ENCODE measurements around the gene CAD. TPM values are rescaled to one million over a fixed set of nuclear protein-coding genes. Genes with fewer than 3 reads are reported as not detected.

CAD gene
- total RNA-seq, 4 donors from 2014 or later, result 2.7 to 10.2 (median 7.1) TPM

- intact Hi-C loops (cut with DNase I; ENCODE audit: low total_unique reads) (no loop called here), in situ Hi-C loops (cut with MboI; ENCODE audit: low sequenced_read_pairs in 4 of 4) (loop anchor here in 1 of 4 donors (25.0 kb wide), 1 partner anchor 241 kb away; the partner anchor contains the start of gene MAPRE3)
- no peak for ATAC-seq
- Histone ChIP-seq H3K27me3 (no peaks in the 10 kb centered on the region), H3K27ac (no peak overlapping the region), H3K9me3 (no peaks in the 10 kb centered on the region), H3K4me3 (no peak overlapping the region), H3K4me1 (no peaks in the 10 kb centered on the region), H3K36me3 (peaks cover 0 to 83% of the 10 kb centered on the region in 2 donors)
- TF ChIP-seq POLR2A (IDR thresholded peaks at IDR 0.05) (no peak), CTCF (IDR thresholded peaks at IDR 0.05 in 4 of 5, conservative IDR thresholded peaks at IDR 0.05 in 1 of 5) (no peak)
- DNase-seq, result no peak
These were observed 13.4 kb upstream of the CAD start for GRCh38 chr2:27203741-27204140.

- Histone ChIP-seq H3K4me3 (no peak overlapping the region), H3K4me1 (no peaks in the 10 kb centered on the region), H3K27ac (no peak overlapping the region), H3K9me3 (no peaks in the 10 kb centered on the region), H3K36me3 (peaks cover 0 to 90% of the 10 kb centered on the region in 2 donors), H3K27me3 (no peaks in the 10 kb centered on the region)
- TF ChIP-seq POLR2A (IDR thresholded peaks at IDR 0.05) (no peak), CTCF (IDR thresholded peaks at IDR 0.05 in 4 of 5, conservative IDR thresholded peaks at IDR 0.05 in 1 of 5) (no peak)
- DNase-seq (no peak), ATAC-seq (no peak)
- in situ Hi-C loops (cut with MboI; ENCODE audit: low sequenced_read_pairs in 4 of 4), result loop anchor here in 1 of 4 donors (25.0 kb wide), 1 partner anchor 242 kb away; the partner anchor contains the start of gene MAPRE3
- intact Hi-C loops (cut with DNase I; ENCODE audit: low total_unique reads), result no loop called here
These were observed 12.6 kb upstream of the CAD start for GRCh38 chr2:27204566-27204965.

- no peak overlapping the region for H3K4me3 ChIP-seq
- no peak overlapping the region for H3K27ac ChIP-seq
- H3K36me3 ChIP-seq, result peaks cover 0 to 87% of the 10 kb centered on the region in 2 donors
- no peak for DNase-seq
- intact Hi-C loops (cut with DNase I; ENCODE audit: low total_unique reads), result no loop called here
- no peak for TF ChIP-seq CTCF (IDR thresholded peaks at IDR 0.05 in 4 of 5, conservative IDR thresholded peaks at IDR 0.05 in 1 of 5)
- TF ChIP-seq POLR2A (IDR thresholded peaks at IDR 0.05), result no peak
- in situ Hi-C loops (cut with MboI; ENCODE audit: low sequenced_read_pairs in 4 of 4), result loop anchor here in 1 of 4 donors (25.0 kb wide), 1 partner anchor 243 kb away; the partner anchor contains the start of gene MAPRE3
- no peaks in the 10 kb centered on the region for H3K27me3 ChIP-seq
- no peak for ATAC-seq
- H3K9me3 ChIP-seq, result no peaks in the 10 kb centered on the region
- H3K4me1 ChIP-seq, result no peaks in the 10 kb centered on the region
These were observed 12.0 kb upstream of the CAD start for GRCh38 chr2:27205206-27205605.

- no peak overlapping the region for H3K27ac ChIP-seq
- DNase-seq (no peak), ATAC-seq (no peak)
- peaks cover 4 to 5% of the 10 kb centered on the region in 2 donors for H3K4me1 ChIP-seq
- peaks cover 0 to 78% of the 10 kb centered on the region in 2 donors for H3K36me3 ChIP-seq
- in situ Hi-C loops (cut with MboI; ENCODE audit: low sequenced_read_pairs in 4 of 4), result loop anchor here in 1 of 4 donors (25.0 kb wide), 1 partner anchor 244 kb away; the partner anchor contains the start of gene MAPRE3
- intact Hi-C loops (cut with DNase I; ENCODE audit: low total_unique reads), result no loop called here
- no peak overlapping the region for H3K4me3 ChIP-seq
- no peak for TF ChIP-seq CTCF (IDR thresholded peaks at IDR 0.05 in 4 of 5, conservative IDR thresholded peaks at IDR 0.05 in 1 of 5)
- no peak for TF ChIP-seq POLR2A (IDR thresholded peaks at IDR 0.05)
- H3K27me3 ChIP-seq, result no peaks in the 10 kb centered on the region
- H3K9me3 ChIP-seq, result no peaks in the 10 kb centered on the region
These were observed 10.8 kb upstream of the CAD start for GRCh38 chr2:27206346-27206745.
